ENCODE data around the gene REEP1.

GRCh38 chr2:86307431-86307830 is 30.0 kb downstream of the REEP1 start:
- TF ChIP-seq CTCF (optimal IDR thresholded peaks at IDR 0.05 in 1 of 3, IDR thresholded peaks at IDR 0.05 in 1 of 3, conservative IDR thresholded peaks at IDR 0.05 in 1 of 3; ENCODE audit: extremely low read depth in 1 of 3, insufficient read depth in 2 of 3, low read length in 3 of 3) = no peak
- no peak for TF ChIP-seq EZH2 (IDR thresholded peaks at IDR 0.05; ENCODE audit: low read length)

Measured in keratinocyte (primary cell).